Natural killer cell (primary cell): Measurements from ENCODE around the gene TMEM129. TPM values are rescaled to one million over a fixed set of nuclear protein-coding genes. Genes with fewer than 3 reads are reported as not detected.
A peak's percentile ranks its signal among the peaks of the same experiment; 100 is the strongest.

ENCODE experiments used
- ATAC-seq, 3 donors: fragments of 150-1000 bp in 2 of 3; fragments of 200-7000 bp in 1 of 3; cut with Tn5 transposase; 1 replicate in 1 of 3; 2 replicates in 2 of 3; pipeline ENCODE4 v1.10.0; 2021; ENCODE audit warnings: mild to moderate bottlenecking in 2 of 3, moderate library complexity in 2 of 3
- DNase-seq, 2 donors: peaks; one replicate each; pipeline versions ENCODE4 v3.0.0 to v3.0.0-alpha.2; 2013 to 2021; ENCODE audit warnings: mixed read lengths in 1 of 2
- H3K27ac ChIP-seq: one replicate; pipeline ENCODE4 v1.5.1; 2013; ENCODE audit warnings: mild to moderate bottlenecking, low read length
- H3K27me3 ChIP-seq: one replicate; pipeline ENCODE4 v1.6.1; 2013; ENCODE audit warnings: low read length; ENCODE audit not compliant: control insufficient read depth, insufficient read depth
- H3K36me3 ChIP-seq: one replicate; pipeline ENCODE4 v1.6.1; 2013; ENCODE audit warnings: low read length; ENCODE audit not compliant: control insufficient read depth, insufficient read depth
- H3K4me1 ChIP-seq: one replicate; pipeline ENCODE4 v1.6.1; 2013; ENCODE audit warnings: low read length; ENCODE audit not compliant: control insufficient read depth, insufficient read depth
- H3K4me3 ChIP-seq: one replicate; pipeline ENCODE4 v1.5.1; 2013; ENCODE audit warnings: low read length
- H3K9me3 ChIP-seq: one replicate; pipeline ENCODE4 v1.6.1; 2013; ENCODE audit warnings: low read length; ENCODE audit not compliant: control insufficient read depth, insufficient read depth
- H3K27ac Mint-ChIP-seq, 2 donors: one replicate each; pipeline ENCODE4 v1.8.0; 2022; ENCODE audit warnings: mild to moderate bottlenecking in 2 of 2, mixed read lengths in 2 of 2, moderate library complexity in 1 of 2
- H3K27me3 Mint-ChIP-seq, 2 donors: one replicate each; pipeline ENCODE4 v1.8.0; 2022; ENCODE audit warnings: low read depth in 2 of 2, mixed read lengths in 2 of 2
- H3K36me3 Mint-ChIP-seq: one replicate; pipeline ENCODE4 v1.8.0; 2022; ENCODE audit warnings: mixed read lengths
- H3K4me1 Mint-ChIP-seq, 2 donors: one replicate each; pipeline ENCODE4 v1.8.0; 2022; ENCODE audit warnings: mixed read lengths in 2 of 2
- H3K4me3 Mint-ChIP-seq: one replicate; pipeline ENCODE4 v1.8.0; 2022; ENCODE audit warnings: mild to moderate bottlenecking, moderate library complexity, mixed read lengths
- H3K9me3 Mint-ChIP-seq, 2 donors: one replicate each; pipeline ENCODE4 v1.8.0; 2022; ENCODE audit warnings: mixed read lengths in 2 of 2
- CTCF ChIP-seq: fragments of 200-600 bp; IDR thresholded peaks from one replicate; pipeline ENCODE4 v1.8.0; 2022; ENCODE audit warnings: antibody characterized with exemption
- WGBS: methylation state at CpG from one replicate; pipeline ENCODE4 v1.1.7; 2013; ENCODE audit warnings: missing lambda C conversion rate; ENCODE audit not compliant: insufficient coverage; 5-methylcytosine and 5-hydroxymethylcytosine counted together
- intact Hi-C: fragments of 100-400 bp; cut with micrococcal nuclease; formaldehyde crosslinking; loops from one replicate; pipeline ENCODE4 v1.14.2; 2022
- total RNA-seq, 4 donors: library from RNA; stranded (reverse); fragments of 120-200 nt in 1 of 4; gene quantifications; one replicate each; pipeline versions ENCODE4 v1.2.3 to v1.2.4, GENCODE V29; 2013 to 2022

Gene TMEM129
- total RNA-seq, 3 donors from 2014 or later (not counting 1 experiment from before 2014, with no cell fraction given): 18.2 to 26.9 (median 20.8) TPM

- H3K27ac Mint-ChIP-seq: no peak overlapping the region
- peak in 1 of 2 donors; percentile 95 for DNase-seq
- no peaks in the 10 kb centered on the region for H3K27me3 Mint-ChIP-seq
- peaks cover 7 to 11% of the 10 kb centered on the region in 2 donors for H3K4me1 Mint-ChIP-seq
- peak overlapping the region; percentile 57 for H3K4me3 Mint-ChIP-seq
- Histone ChIP-seq H3K27me3 (no peaks in the 10 kb centered on the region), H3K9me3 (no peaks in the 10 kb centered on the region), H3K36me3 (no peaks in the 10 kb centered on the region), H3K27ac (no peak overlapping the region), H3K4me1 (peaks cover 17% of the 10 kb centered on the region), H3K4me3 (peak overlapping the region; percentile 21)
- no peak for TF ChIP-seq CTCF
- intact Hi-C loops: loop anchor here (5.0 kb wide), 1 partner anchor 38 kb away; the partner anchor contains the start of genes TACC3 and TMEM129
- 33% methylated on average over 66 of the region's 66 CpGs for WGBS
- no peak for ATAC-seq
- no peaks in the 10 kb centered on the region for H3K36me3 Mint-ChIP-seq
- no peaks in the 10 kb centered on the region for H3K9me3 Mint-ChIP-seq
Measured at GRCh38 chr4:1684506-1685234, 36.5 kb downstream of the TMEM129 start.

- Histone ChIP-seq H3K9me3 (no peaks in the 10 kb centered on the region), H3K4me3 (peak within 1 kb of the TSS; percentile 48), H3K36me3 (no peaks in the 10 kb centered on the region), H3K4me1 (peaks cover 17% of the 10 kb centered on the region), H3K27me3 (no peaks in the 10 kb centered on the region), H3K27ac (peak within 1 kb of the TSS; percentile 49)
- WGBS: under 1% methylated on average over 118 of the region's 118 CpGs
- TF ChIP-seq CTCF: no peak
- intact Hi-C loops: loop anchor here (5.0 kb wide), 1 partner anchor 38 kb away; the partner anchor contains the start of genes TACC3 and TMEM129
- Mint-ChIP-seq H3K4me3 (peak within 1 kb of the TSS; percentile 90), H3K36me3 (no peaks in the 10 kb centered on the region), H3K27ac (peak within 1 kb of the TSS; percentile 79 to 82), H3K9me3 (no peaks in the 10 kb centered on the region), H3K4me1 (peaks cover 7 to 11% of the 10 kb centered on the region in 2 donors), H3K27me3 (no peaks in the 10 kb centered on the region)
- DNase-seq (peak; percentile 39 to 94), ATAC-seq (peak; percentile 93 to 98 (median 96))
Measured at GRCh38 chr4:1683736-1684505, 37.2 kb downstream of the TMEM129 start, which contains the start of gene FAM53A. FAM53A (minus strand) TSS chr4:1684313; CDS start chr4:1668741, 15,572 bp downstream.

GRCh38 chr4:1683261-1683735 lies 37.8 kb downstream of the TMEM129 start:
- peak in 1 of 2 donors; percentile 56 for DNase-seq
- Histone ChIP-seq H3K4me3 (peak overlapping the region; percentile 48), H3K4me1 (peaks cover 17% of the 10 kb centered on the region), H3K27me3 (no peaks in the 10 kb centered on the region), H3K27ac (peak overlapping the region; percentile 49), H3K36me3 (no peaks in the 10 kb centered on the region), H3K9me3 (no peaks in the 10 kb centered on the region)
- Mint-ChIP-seq H3K9me3 (no peaks in the 10 kb centered on the region), H3K27me3 (no peaks in the 10 kb centered on the region), H3K4me3 (peak overlapping the region; percentile 90), H3K36me3 (no peaks in the 10 kb centered on the region), H3K4me1 (peaks cover 7 to 11% of the 10 kb centered on the region in 2 donors), H3K27ac (peak overlapping the region; percentile 79 to 82)
- intact Hi-C loops: loop anchor here (5.0 kb wide), 1 partner anchor 39 kb away; the partner anchor contains the start of genes TACC3 and TMEM129
- no peak for ATAC-seq
- WGBS: 4% methylated on average over 13 of the region's 13 CpGs
- no peak for TF ChIP-seq CTCF
